Measurements from ENCODE around the gene NBPF3. TPM values are rescaled to one million over a fixed set of nuclear protein-coding genes. Genes with fewer than 3 reads are reported as not detected.

Gene NBPF3
- total and polyA plus RNA-seq, 2 experiments from 2014 or later = 8.1 to 13.8 TPM

DNA sequence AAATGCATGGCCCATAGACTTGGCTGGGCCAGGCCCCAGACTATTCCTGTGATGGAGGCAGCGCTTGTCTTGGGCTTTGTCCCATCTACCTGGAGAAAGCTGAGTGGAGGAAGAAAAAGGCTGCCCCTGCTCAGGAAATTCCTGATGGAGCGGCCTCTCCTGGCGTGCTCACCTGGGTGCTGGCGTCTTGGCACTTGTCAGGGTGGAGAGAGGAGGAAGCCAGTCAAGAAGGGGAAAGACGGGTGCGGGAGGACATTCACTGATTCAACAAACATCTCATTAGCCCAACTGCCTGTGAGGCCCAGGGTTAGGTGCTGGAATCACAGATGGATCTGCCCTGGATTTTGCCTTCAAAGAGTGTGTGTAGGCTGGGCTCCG lies 85.4 kb downstream of the NBPF3 start:
- TF ChIP-seq, protein P1, sequence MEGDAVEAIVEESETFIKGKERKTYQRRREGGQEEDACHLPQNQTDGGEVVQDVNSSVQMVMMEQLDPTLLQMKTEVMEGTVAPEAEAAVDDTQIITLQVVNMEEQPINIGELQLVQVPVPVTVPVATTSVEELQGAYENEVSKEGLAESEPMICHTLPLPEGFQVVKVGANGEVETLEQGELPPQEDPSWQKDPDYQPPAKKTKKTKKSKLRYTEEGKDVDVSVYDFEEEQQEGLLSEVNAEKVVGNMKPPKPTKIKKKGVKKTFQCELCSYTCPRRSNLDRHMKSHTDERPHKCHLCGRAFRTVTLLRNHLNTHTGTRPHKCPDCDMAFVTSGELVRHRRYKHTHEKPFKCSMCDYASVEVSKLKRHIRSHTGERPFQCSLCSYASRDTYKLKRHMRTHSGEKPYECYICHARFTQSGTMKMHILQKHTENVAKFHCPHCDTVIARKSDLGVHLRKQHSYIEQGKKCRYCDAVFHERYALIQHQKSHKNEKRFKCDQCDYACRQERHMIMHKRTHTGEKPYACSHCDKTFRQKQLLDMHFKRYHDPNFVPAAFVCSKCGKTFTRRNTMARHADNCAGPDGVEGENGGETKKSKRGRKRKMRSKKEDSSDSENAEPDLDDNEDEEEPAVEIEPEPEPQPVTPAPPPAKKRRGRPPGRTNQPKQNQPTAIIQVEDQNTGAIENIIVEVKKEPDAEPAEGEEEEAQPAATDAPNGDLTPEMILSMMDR (IDR thresholded peaks at IDR 0.05; ENCODE audit: low read depth, low read length) = no peak
- H3K4me1 ChIP-seq (ENCODE audit: low read depth) = peaks cover 4% of the 10 kb centered on the region
- H3K36me3 ChIP-seq = no peaks in the 10 kb centered on the region
- H3K9me3 ChIP-seq (ENCODE audit: low read depth) = no peaks in the 10 kb centered on the region
- no peak for DNase-seq (ENCODE audit: low read depth in 1 of 2, low spot score in 1 of 2)
- no peak overlapping the region for H3K4me3 ChIP-seq
- no peak overlapping the region for H3K27ac ChIP-seq
- no peaks in the 10 kb centered on the region for H3K27me3 ChIP-seq

- Histone ChIP-seq H3K27me3 (no peaks in the 10 kb centered on the region), H3K27ac (no peak overlapping the region), H3K4me1 (ENCODE audit: low read depth) (peaks cover 4% of the 10 kb centered on the region), H3K36me3 (no peaks in the 10 kb centered on the region), H3K9me3 (ENCODE audit: low read depth) (no peaks in the 10 kb centered on the region), H3K4me3 (no peak overlapping the region)
- TF ChIP-seq, protein P1 (IDR thresholded peaks at IDR 0.05; ENCODE audit: low read depth, low read length) = no peak
- DNase-seq (ENCODE audit: low read depth in 1 of 2, low spot score in 1 of 2) = no peak
Observed at GRCh38 chr1:21526441-21526840, 86.5 kb downstream of the NBPF3 start.

DNA sequence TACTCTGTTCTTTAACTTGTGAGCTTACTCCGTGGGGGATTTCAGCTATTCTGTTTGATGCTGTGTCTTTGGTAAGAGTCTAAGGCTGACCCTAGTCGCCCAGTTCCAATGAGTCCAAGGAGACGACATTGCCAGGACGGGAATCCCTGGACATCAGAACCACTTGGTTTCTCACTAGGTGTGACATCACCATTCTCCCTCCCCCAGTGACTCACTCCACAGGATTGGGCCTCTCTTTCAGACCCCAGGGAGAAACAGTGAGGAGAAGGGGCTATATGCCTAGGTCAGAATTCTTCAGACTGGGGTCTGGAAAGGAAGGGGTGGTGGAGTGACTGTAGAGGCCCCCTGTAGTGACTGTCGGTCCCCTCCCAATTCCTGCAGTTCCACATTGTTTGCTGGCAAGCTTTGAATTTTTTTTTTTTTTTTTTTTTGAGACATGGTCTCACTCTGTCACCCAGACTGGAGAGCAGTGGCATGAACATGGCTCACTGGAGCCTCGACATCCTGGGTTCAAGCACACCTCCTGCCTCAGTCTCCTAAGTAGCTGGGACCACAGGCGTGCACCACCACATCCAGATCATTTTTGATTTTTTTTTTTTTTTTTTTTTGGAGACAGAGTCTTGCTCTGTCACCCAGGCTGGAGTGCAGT lies 90.6 kb downstream of the NBPF3 start:
- Histone ChIP-seq H3K27me3 (no peaks in the 10 kb centered on the region), H3K36me3 (no peaks in the 10 kb centered on the region), H3K9me3 (ENCODE audit: low read depth) (no peaks in the 10 kb centered on the region), H3K4me1 (ENCODE audit: low read depth) (no peaks in the 10 kb centered on the region), H3K4me3 (no peak overlapping the region), H3K27ac (no peak overlapping the region)
- DNase-seq (ENCODE audit: low read depth in 1 of 2, low spot score in 1 of 2) = no peak
- TF ChIP-seq, protein P1 (IDR thresholded peaks at IDR 0.05; ENCODE audit: low read depth, low read length) = no peak

GRCh38 chr1:21531241-21531640 lies 91.3 kb downstream of the NBPF3 start:
- Histone ChIP-seq H3K9me3 (ENCODE audit: low read depth) (no peaks in the 10 kb centered on the region), H3K4me1 (ENCODE audit: low read depth) (no peaks in the 10 kb centered on the region), H3K36me3 (no peaks in the 10 kb centered on the region), H3K4me3 (no peak overlapping the region), H3K27ac (no peak overlapping the region), H3K27me3 (no peaks in the 10 kb centered on the region)
- DNase-seq (ENCODE audit: low read depth in 1 of 2, low spot score in 1 of 2) = no peak
- TF ChIP-seq, protein P1 (IDR thresholded peaks at IDR 0.05; ENCODE audit: low read depth, low read length) = no peak

DNA sequence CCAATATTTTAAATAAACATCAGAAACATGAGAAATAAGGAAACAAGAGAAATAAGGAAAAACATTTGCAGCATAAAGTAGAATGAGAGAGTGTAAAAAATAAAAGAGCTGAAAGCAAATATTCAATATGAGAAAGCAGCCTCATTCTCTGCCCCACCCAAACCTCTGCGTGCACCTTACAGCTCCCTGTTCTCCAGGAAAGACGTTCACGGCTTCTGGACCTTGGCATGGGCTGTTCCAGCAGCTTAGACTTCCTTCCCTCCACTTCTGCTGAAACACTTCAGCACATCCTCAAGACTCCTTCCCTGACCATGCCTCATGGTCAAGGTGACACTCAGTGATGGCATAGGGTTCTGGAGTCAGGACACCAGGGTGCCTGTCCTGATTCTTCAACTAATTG lies 92.6 kb downstream of the NBPF3 start:
- TF ChIP-seq, protein P1 (IDR thresholded peaks at IDR 0.05; ENCODE audit: low read depth, low read length) = no peak
- DNase-seq (ENCODE audit: low read depth in 1 of 2, low spot score in 1 of 2) = no peak
- Histone ChIP-seq H3K27me3 (no peaks in the 10 kb centered on the region), H3K4me1 (ENCODE audit: low read depth) (no peaks in the 10 kb centered on the region), H3K36me3 (no peaks in the 10 kb centered on the region), H3K4me3 (no peak overlapping the region), H3K27ac (no peak overlapping the region), H3K9me3 (ENCODE audit: low read depth) (no peaks in the 10 kb centered on the region)

Measured in cardiac muscle cell (in vitro differentiated cells and primary cell).